H9 (cell line): ENCODE data around the gene ASS1. TPM values are rescaled to one million over a fixed set of nuclear protein-coding genes. Genes with fewer than 3 reads are reported as not detected.

Experiments used
- DNase-seq: peaks from one replicate; pipeline ENCODE4 v3.0.0-alpha.2; 2017
- H2AFZ ChIP-seq: one replicate; pipeline ENCODE4 v1.6.1; 2013; ENCODE audit warnings: mild to moderate bottlenecking, low read length, control low read depth, moderate library complexity
- H2AK5ac ChIP-seq: 2 replicates; pipeline ENCODE4 v1.6.1; 2013; ENCODE audit warnings: low read length, control low read depth, mixed read lengths; ENCODE audit not compliant: insufficient read length
- H2BK120ac ChIP-seq: one replicate; pipeline ENCODE4 v1.6.1; 2013; ENCODE audit warnings: low read depth, mild to moderate bottlenecking, low read length, control low read depth, inconsistent platforms; ENCODE audit not compliant: poor library complexity, severe bottlenecking
- H2BK12ac ChIP-seq: 2 replicates; pipeline ENCODE4 v1.6.1; 2013; ENCODE audit warnings: low read length, control low read depth, mixed read lengths, low read depth; ENCODE audit not compliant: insufficient read length
- H2BK15ac ChIP-seq: 2 replicates; pipeline ENCODE4 v1.6.1; 2013; ENCODE audit warnings: low read depth, low read length, control low read depth
- H2BK20ac ChIP-seq: one replicate; pipeline ENCODE4 v1.6.1; 2013; ENCODE audit warnings: low read depth, mild to moderate bottlenecking, low read length, control low read depth, inconsistent platforms; ENCODE audit not compliant: poor library complexity, severe bottlenecking
- H2BK5ac ChIP-seq: 2 replicates; pipeline ENCODE4 v1.6.1; 2013; ENCODE audit warnings: low read length, control low read depth, mixed read lengths; ENCODE audit not compliant: insufficient read length
- H3K14ac ChIP-seq: 2 replicates; pipeline ENCODE4 v1.6.1; 2013; ENCODE audit warnings: low read length, control low read depth; ENCODE audit not compliant: insufficient read depth
- H3K18ac ChIP-seq: 2 replicates; pipeline ENCODE4 v1.6.1; 2013; ENCODE audit warnings: low read depth, mild to moderate bottlenecking, mixed read lengths, low read length, control low read depth; ENCODE audit not compliant: insufficient read length
- H3K23ac ChIP-seq: 2 replicates; pipeline ENCODE4 v1.6.1; 2013; ENCODE audit warnings: low read length, control low read depth, mixed read lengths, low read depth; ENCODE audit not compliant: insufficient read length
- H3K23me2 ChIP-seq: 2 replicates; pipeline ENCODE4 v1.6.1; 2013; ENCODE audit warnings: low read depth, mild to moderate bottlenecking, mixed read lengths, low read length, control low read depth; ENCODE audit not compliant: insufficient read length, poor library complexity, severe bottlenecking
- H3K27ac ChIP-seq: 2 replicates; pipeline ENCODE4 v1.5.1; 2013; ENCODE audit warnings: low read length, control low read depth, mixed read lengths, low read depth; ENCODE audit not compliant: insufficient read length
- H3K27me3 ChIP-seq: 2 replicates; pipeline ENCODE4 v1.6.1; 2013; ENCODE audit warnings: low read length, control low read depth, inconsistent platforms; ENCODE audit not compliant: insufficient read depth
- H3K4ac ChIP-seq: 2 replicates; pipeline ENCODE4 v1.6.1; 2013; ENCODE audit warnings: low read depth, mild to moderate bottlenecking, control low read depth, inconsistent platforms, low read length, moderate library complexity
- H3K4me1 ChIP-seq: 2 replicates; pipeline ENCODE4 v1.6.1; 2013; ENCODE audit warnings: low read length, control low read depth, inconsistent platforms; ENCODE audit not compliant: insufficient read depth
- H3K4me2 ChIP-seq: 2 replicates; pipeline ENCODE4 v1.6.1; 2013; ENCODE audit warnings: low read length, control low read depth, mixed read lengths; ENCODE audit not compliant: insufficient read length, insufficient read depth
- H3K56ac ChIP-seq: 2 replicates; pipeline ENCODE4 v1.6.1; 2013; ENCODE audit warnings: low read depth, mild to moderate bottlenecking, mixed read lengths, low read length, control low read depth; ENCODE audit not compliant: insufficient read length
- H3K79me1 ChIP-seq: 2 replicates; pipeline ENCODE4 v1.6.1; 2013; ENCODE audit warnings: low read depth, mild to moderate bottlenecking, moderate library complexity, low read length, control low read depth, inconsistent platforms; ENCODE audit not compliant: insufficient read depth, poor library complexity, severe bottlenecking
- H3K79me2 ChIP-seq: 2 replicates; pipeline ENCODE4 v1.6.1; 2013; ENCODE audit warnings: low read length, control low read depth, inconsistent platforms; ENCODE audit not compliant: insufficient read depth
- H3K9ac ChIP-seq: 2 replicates; pipeline ENCODE4 v1.6.1; 2013; ENCODE audit warnings: low read length, control low read depth, mixed read lengths; ENCODE audit not compliant: insufficient read length; ENCODE audit errors: extremely low read depth
- H3K9me3 ChIP-seq: one replicate; pipeline ENCODE4 v1.6.1; 2013; ENCODE audit warnings: low read depth, low read length, inconsistent platforms; ENCODE audit not compliant: control insufficient read depth
- H3T11ph ChIP-seq: one replicate; pipeline ENCODE4 v1.6.1; 2013; ENCODE audit warnings: mild to moderate bottlenecking, low read length, control low read depth, inconsistent platforms
- H4K20me1 ChIP-seq: one replicate; pipeline ENCODE4 v1.6.1; 2013; ENCODE audit not compliant: control insufficient read depth, insufficient read length, insufficient read depth
- H4K5ac ChIP-seq: 2 replicates; pipeline ENCODE4 v1.6.1; 2013; ENCODE audit warnings: low read depth, mild to moderate bottlenecking, mixed read lengths, low read length, control low read depth; ENCODE audit not compliant: insufficient read length
- H4K8ac ChIP-seq: replicated peaks from 2 replicates; pipeline ENCODE4 v1.6.1; 2013; ENCODE audit warnings: low read length, control low read depth, mixed read lengths, low read depth; ENCODE audit not compliant: insufficient read length
- H4K91ac ChIP-seq: 2 replicates; pipeline ENCODE4 v1.6.1; 2013; ENCODE audit warnings: low read depth, mild to moderate bottlenecking, moderate library complexity, mixed read lengths, low read length, control low read depth; ENCODE audit not compliant: insufficient read length
- H3K27ac Mint-ChIP-seq, 3 experiments: 2 replicates in 2 of 3; 3 replicates in 1 of 3; pipeline ENCODE4 v1.8.0; 2020 to 2021; ENCODE audit warnings: mixed read lengths in 3 of 3, mild to moderate bottlenecking in 1 of 3, moderate library complexity in 1 of 3
- H3K27me3 Mint-ChIP-seq: 2 replicates; pipeline ENCODE4 v1.8.0; 2021; ENCODE audit warnings: low read depth, mild to moderate bottlenecking, moderate library complexity, mixed read lengths
- H3K36me3 Mint-ChIP-seq, 3 experiments: 2 replicates in 2 of 3; 3 replicates in 1 of 3; pipeline ENCODE4 v1.8.0; 2020 to 2021; ENCODE audit warnings: low read depth in 3 of 3, mixed read lengths in 3 of 3; ENCODE audit not compliant: insufficient read depth in 1 of 3
- H3K4me1 Mint-ChIP-seq, 2 experiments: 2 replicates each; pipeline ENCODE4 v1.8.0; 2020; ENCODE audit warnings: mixed read lengths in 2 of 2
- H3K4me3 Mint-ChIP-seq, 2 experiments: 2 replicates in 1 of 2; 3 replicates in 1 of 2; pipeline ENCODE4 v1.8.0; 2020 to 2021; ENCODE audit warnings: mild to moderate bottlenecking in 2 of 2, mixed read lengths in 2 of 2, moderate library complexity in 1 of 2
- H3K9me3 Mint-ChIP-seq, 2 experiments: 2 replicates in 1 of 2; 3 replicates in 1 of 2; pipeline ENCODE4 v1.8.0; 2020; ENCODE audit warnings: mild to moderate bottlenecking in 2 of 2, mixed read lengths in 2 of 2, moderate library complexity in 1 of 2
- WGBS: extraction: QIAGEN DNeasy Blood & Tissue Kit; methylation state at CpG from one replicate; pipeline ENCODE4 v1.1.7; 2013; ENCODE audit warnings: missing lambda C conversion rate, low lambda C conversion rate, mixed read lengths; ENCODE audit not compliant: insufficient read length; ENCODE audit errors: extremely low coverage; 5-methylcytosine and 5-hydroxymethylcytosine counted together
- total RNA-seq: library from RNA; stranded (reverse); gene quantifications from 2 replicates; pipeline ENCODE4 v1.2.1, GENCODE V29; 2021
- TF ChIP-seq, protein P1 (sequence below): fragments of 200-600 bp; sonication (generic); conservative IDR thresholded peaks from 3 replicates; pipeline ENCODE4 v1.8.0; 2021; ENCODE audit warnings: antibody characterized with exemption, mild to moderate bottlenecking

ASS1 gene
- total RNA-seq, 1 experiment from 2014 or later, result 118 TPM

GRCh38 chr9:130428086-130428665, 16.6 kb upstream of the ASS1 start:
- H2BK5ac ChIP-seq, result no peak overlapping the region
- H4K91ac ChIP-seq, result no peak overlapping the region
- H2AK5ac ChIP-seq, result no peak overlapping the region
- no peaks in the 10 kb centered on the region for H4K20me1 ChIP-seq
- H2BK12ac ChIP-seq, result no peak overlapping the region
- Mint-ChIP-seq H3K4me1 (peaks cover 14 to 18% of the 10 kb centered on the region in 2 experiments), H3K27ac (no peak overlapping the region), H3K9me3 (no peaks in the 10 kb centered on the region; a peak in 1 of 5 replicates), H3K27me3 (peaks cover 19% of the 10 kb centered on the region), H3K36me3 (peaks cover 0 to 5% (median 2%) of the 10 kb centered on the region in 3 experiments; a peak in 2 of 7 replicates), H3K4me3 (no peak overlapping the region)
- no peak overlapping the region for H2AFZ ChIP-seq
- no peaks in the 10 kb centered on the region for H3K23me2 ChIP-seq
- H3T11ph ChIP-seq, result no peak overlapping the region
- H3K9ac ChIP-seq, result no peak overlapping the region
- H3K4me2 ChIP-seq, result no peak overlapping the region
- H2BK15ac ChIP-seq, result no peak overlapping the region
- H2BK20ac ChIP-seq, result no peak overlapping the region
- H3K79me1 ChIP-seq, result no peaks in the 10 kb centered on the region
- TF ChIP-seq, protein P1, sequence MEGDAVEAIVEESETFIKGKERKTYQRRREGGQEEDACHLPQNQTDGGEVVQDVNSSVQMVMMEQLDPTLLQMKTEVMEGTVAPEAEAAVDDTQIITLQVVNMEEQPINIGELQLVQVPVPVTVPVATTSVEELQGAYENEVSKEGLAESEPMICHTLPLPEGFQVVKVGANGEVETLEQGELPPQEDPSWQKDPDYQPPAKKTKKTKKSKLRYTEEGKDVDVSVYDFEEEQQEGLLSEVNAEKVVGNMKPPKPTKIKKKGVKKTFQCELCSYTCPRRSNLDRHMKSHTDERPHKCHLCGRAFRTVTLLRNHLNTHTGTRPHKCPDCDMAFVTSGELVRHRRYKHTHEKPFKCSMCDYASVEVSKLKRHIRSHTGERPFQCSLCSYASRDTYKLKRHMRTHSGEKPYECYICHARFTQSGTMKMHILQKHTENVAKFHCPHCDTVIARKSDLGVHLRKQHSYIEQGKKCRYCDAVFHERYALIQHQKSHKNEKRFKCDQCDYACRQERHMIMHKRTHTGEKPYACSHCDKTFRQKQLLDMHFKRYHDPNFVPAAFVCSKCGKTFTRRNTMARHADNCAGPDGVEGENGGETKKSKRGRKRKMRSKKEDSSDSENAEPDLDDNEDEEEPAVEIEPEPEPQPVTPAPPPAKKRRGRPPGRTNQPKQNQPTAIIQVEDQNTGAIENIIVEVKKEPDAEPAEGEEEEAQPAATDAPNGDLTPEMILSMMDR, result no peak
- no peak overlapping the region for H3K56ac ChIP-seq
- no peak overlapping the region for H3K14ac ChIP-seq
- no peaks in the 10 kb centered on the region for H3K4me1 ChIP-seq
- H3K9me3 ChIP-seq, result no peaks in the 10 kb centered on the region
- no peak overlapping the region for H3K23ac ChIP-seq
- no peak overlapping the region for H2BK120ac ChIP-seq
- no peak overlapping the region for H3K4ac ChIP-seq
- no peak for DNase-seq
- WGBS, result no CpG with 5 or more reads among the region's 20 CpGs
- no peak overlapping the region for H4K5ac ChIP-seq
- H3K27ac ChIP-seq, result no peak overlapping the region
- H3K18ac ChIP-seq, result no peak overlapping the region
- no peak overlapping the region for H4K8ac ChIP-seq
- no peaks in the 10 kb centered on the region; the same call in 1 of the 2 replicates for H3K27me3 ChIP-seq
- H3K79me2 ChIP-seq, result no peaks in the 10 kb centered on the region
